Activated CD4-positive, alpha-beta T cell treated with anti-CD3 and anti-CD28 coated beads, Interleukin-2, amount 50 U/mL, for 16 hours (primary cell): Measurements from ENCODE around the gene PDCD1.
"Not testable (repeated sequence)": the region's sequence is repeated elsewhere in the genome, so short reads cannot be mapped to it uniquely, and the experiment has no call there.

Source experiments
- DNase-seq: peaks from one replicate; pipeline ENCODE4 v3.0.0-alpha.2; 2020

The PDCD1 gene

DNA sequence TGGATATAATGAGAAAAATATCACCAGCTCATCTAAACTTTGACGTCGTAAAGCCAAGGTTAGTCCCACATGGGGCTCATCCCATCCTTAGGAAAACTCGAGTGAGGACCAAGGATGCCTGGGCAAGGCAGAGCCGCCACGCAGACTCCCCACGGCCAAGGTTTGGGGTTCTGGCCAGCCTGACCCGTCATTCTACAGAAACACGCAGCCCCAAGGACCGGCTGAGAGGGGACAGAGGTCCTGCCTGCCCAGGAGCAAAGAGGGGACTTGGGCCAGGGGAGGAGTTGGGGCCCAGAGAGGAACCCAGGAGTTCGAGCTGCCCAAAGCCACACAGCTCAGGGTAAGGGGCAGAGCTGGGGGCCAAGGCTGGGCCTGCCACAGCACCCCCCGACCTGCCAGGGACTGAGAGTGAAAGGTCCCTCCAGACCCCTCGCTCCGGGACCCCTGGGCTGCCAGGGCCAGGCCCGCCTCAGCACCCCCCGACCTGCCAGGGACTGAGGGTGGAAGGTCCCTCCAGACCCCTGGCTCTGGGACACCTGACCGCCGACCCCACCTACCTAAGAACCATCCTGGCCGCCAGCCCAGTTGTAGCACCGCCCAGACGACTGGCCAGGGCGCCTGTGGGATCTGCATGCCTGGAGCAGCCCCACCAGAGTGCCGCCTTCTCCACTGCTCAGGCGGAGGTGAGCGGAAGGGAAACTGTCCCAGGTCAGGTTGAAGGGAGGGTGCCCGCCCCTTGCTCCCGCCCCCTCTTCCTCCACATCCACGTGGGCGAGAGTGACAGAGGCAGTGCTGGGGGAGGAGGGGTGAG is at the start of gene PDCD1:
TSS of gene PDCD1 (minus strand) at position 689 of the 811 bp plus-strand sequence. CDS start at position 633, 56 bp downstream.
- DNase-seq, result peak; percentile 84

DNA sequence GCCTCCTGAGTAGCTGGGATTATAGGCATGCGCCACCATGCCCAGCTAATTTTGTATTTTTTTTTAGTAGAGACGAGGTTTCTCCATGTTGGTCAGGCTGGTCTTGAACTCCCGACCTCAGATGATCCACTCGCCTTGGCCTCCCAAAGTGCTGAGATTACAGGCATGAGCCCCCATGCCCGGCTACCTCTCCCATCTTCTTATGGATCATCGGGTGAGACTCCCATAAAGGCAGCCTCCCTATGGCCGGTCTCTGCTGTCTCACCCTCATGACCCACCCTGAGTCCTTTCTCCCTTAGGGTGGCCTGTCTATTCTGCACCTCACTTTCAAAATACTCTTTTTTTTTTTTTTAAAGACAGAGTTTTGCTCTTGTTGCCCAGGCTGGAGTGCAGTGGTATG is 49.1 kb upstream of the PDCD1 start:
- not testable (repeated sequence) for DNase-seq

DNA sequence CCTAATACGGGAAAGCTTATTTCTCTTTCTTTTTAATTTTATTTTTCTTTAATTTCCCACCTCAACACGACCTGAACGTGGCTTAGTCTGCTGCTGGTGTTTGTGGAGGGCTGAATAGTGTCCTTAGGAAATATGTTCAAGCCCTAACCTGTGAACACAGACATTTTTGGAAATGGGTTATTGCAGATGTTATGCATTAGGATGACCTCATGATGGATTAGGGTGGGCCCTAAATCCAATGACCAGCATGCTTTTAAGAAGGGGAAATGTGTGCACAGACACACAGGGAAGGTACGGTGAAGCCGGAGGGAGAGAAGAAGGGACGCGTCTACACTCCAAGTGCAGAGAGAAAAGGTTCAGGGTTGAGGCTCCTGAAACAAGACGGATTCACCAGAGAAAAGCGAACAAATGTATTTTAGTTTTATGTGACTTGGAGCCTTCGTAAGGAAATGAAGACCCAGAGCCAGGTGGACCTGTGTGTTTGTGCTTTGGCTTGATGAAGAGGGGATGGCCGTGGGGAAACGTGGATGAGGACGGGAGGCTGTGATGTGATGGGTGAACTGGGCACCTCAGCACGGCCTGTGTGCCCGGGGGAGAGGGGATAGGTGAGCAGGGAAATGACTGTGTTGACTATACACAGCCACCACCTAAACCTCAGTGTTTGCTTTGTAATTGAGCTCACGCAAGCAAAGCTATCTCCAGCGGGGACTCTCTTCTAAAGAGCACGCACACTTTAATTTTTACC is 48.3 kb upstream of the PDCD1 start:
- no peak for DNase-seq

DNA sequence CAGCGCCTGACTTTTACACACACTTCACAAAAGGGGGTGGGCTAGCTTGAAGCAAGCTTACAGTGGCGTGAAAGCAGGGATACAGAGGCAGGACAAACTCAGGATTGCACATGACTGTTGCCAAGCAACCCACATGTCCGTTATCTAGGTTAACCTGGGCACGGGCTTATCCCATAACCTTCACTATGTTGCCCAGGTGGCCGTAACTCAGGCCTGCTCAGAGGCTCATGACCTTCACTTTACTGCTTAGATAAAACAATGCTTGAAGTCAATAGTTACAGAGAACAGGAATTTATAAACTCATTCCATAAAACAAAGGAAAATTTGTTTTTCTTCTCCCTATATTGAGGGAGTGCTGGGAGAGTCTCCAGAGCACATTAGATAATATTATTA is 47.7 kb upstream of the PDCD1 start:
- DNase-seq, result not testable (repeated sequence)

DNA sequence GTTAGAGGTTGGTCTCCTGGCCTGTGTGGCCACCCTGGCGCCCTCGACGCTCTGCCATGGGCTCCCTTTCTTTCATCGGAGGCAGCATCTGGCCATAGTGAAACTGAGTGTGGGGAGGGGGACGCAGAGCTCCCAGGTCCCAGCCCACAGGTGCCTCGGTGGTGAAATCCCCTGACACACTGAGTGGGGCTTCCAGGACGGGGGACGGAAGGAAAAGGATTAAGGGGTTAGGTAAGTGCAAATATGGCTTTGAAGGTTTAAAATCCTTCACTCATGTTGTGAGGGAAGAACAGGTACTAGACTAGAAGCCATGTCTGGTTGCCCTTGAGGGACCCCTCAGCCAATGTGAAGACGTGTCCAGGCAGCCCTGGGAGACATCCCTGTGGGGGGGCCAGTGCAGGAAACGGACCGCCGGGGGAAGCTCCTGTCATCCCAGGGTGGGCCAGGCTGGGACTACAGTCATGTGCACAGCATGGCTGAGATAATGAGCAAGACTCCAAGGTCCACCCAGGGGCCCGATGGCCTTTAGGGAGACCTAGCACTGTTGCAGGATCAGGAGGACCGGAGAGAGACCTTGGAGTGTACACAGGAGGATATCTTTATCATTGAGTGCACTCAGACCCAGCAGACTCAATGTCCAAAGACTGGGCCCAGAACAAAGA is 47.2 kb upstream of the PDCD1 start:
- no peak for DNase-seq

DNA sequence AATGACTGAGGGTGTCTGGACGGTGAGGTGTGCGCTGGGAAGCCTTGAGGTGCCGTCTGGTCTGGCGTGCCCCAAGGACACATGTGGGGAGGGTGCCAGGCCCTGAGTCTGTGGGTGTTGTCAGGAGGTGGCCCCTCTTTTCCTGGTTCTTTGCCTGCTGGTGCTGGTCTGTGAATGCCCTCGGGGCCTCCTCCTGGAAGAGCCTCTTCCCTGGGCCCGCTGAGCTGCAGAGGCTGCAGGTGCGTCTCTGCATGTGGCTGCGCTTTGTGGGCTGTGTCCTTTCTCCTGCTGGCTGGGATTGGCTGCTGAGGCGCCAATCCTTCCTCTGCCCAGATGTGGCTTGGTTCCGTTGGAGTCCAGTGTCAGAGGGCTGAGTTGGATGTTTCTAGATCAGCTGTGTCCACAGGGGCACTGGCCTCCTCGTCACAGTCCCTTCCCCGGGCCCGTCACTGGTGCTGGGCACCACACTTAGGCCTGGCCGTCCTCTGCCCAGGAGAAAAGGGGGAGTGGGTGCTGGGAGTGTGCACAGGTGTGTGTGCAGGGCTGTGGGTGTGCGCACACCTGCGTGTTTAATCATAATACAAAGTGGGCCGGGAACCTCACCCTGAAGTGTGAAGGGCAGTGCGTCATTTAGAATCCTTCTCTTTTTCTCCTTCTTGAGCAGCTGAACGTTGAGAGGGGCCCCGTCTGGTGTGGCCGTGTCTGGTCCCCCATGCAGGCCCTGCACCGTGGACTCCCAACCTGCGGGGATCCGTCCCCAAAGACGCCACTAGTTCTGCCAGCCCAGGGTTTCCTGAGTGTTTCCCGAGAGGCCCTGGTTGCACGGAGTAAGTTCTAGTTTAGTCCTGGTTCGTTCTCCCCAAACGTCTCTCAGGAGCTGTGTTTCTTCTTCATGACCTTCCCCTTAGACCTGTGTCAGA is 46.4 kb upstream of the PDCD1 start:
- DNase-seq, result no peak

DNA sequence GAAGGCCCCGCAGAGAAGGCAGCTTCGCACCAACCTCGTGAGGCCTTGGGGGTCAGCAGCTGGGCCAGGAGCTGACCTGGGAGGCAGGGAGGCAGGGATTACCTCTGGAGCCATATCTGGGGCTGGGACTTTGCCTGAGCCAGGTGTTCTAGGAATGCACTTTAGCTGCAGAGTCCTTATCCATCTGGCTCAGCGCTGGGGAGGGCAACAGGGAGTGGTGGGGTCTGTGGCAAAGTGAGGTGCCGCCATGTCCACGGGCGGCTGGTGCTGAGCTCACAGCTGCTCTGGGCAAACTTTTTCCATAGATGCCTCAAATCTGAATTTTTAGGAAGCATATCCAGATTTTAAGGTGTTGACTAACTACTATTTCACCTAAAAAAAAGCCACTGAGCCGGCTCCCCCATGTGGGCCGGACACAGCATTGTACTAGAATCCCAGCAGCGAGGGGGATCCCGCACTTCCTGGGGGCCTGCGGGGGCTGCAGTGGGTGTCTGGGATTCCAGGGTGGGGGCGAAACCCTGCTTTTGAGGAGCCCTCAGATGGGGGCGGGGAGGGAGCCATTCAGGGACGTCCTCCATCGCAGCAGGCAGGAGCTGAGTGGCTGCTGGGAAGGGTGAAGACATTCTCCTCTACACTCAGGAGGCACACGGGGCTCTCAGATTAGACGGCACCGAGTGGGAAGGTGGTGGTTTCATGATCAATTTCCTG is 45.5 kb upstream of the PDCD1 start:
- DNase-seq, result no peak

DNA sequence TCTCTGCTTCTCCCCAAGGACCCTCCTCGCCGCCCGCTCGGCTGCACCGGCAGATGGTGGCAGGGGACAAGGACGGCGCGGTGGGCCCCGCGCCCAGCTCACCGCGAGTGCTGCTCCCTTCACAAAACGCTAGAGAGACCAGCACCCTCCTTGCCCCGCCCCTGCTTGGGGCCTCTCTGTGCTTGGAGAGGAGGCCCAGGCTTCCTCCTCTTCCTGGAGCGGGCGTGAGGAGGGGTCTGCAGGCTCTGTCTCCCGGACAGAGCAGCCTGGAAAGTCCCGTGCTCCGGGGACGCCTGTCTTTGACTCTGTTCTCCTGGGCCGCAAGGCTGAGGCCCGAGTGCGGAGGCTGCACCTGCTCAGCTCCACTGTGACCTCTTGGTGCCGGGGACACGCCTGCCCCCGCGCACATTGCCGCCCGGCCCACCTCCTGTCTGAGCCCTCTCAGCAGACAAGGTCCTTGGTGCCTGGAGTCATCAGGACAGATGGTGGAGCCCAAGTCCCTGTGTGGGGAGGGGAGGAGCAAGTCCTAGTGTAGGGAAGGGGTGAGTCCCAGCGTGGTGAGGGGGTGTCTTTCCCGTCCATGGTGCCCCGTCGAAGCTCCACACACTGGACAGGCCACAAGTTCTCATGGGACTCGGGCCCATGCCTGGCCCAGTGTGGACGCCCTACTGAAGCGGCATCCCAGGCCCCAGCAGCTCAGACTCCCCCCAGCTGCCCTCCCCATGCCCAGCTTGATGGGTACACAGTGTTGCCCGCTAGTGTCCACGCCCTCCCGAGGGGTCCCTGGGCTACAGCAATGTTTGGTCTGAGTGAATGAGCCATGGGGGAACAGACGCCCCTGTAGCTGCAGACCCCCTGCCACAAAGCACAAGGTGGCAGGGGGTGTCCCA is 44.7 kb upstream of the PDCD1 start:
- DNase-seq, result no peak

DNA sequence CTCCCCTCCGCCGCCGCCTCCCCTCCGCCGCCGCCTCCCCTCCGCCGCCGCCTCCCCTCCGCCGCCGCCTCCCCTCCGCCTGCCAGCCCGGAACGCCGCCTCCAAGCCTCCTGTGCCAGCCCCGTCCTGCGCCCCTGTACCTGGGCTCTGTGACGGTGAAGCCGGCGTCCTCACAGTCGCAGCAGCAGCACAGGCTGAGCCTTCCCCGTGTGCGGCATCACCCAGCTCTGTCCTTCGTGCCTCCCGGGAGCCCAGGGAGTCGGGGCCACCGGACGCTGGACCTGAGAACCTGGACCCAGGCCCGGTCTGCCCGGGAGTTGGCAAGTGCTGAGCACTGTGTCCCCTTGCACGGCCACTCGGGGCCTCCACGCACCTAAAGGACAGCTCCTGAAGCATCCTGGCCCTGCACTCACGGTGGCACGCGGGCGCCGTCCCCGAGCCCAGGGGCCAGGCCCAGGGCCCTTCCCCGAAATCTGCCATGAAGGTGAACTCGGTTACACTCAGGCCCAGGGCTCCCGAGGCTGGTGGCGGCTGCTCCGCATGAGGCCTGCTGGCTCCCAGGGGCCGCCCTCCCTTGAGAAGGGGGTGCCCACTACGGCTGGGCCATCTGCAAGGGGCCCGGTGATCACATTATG is 43.8 kb upstream of the PDCD1 start:
- DNase-seq, result no peak

DNA sequence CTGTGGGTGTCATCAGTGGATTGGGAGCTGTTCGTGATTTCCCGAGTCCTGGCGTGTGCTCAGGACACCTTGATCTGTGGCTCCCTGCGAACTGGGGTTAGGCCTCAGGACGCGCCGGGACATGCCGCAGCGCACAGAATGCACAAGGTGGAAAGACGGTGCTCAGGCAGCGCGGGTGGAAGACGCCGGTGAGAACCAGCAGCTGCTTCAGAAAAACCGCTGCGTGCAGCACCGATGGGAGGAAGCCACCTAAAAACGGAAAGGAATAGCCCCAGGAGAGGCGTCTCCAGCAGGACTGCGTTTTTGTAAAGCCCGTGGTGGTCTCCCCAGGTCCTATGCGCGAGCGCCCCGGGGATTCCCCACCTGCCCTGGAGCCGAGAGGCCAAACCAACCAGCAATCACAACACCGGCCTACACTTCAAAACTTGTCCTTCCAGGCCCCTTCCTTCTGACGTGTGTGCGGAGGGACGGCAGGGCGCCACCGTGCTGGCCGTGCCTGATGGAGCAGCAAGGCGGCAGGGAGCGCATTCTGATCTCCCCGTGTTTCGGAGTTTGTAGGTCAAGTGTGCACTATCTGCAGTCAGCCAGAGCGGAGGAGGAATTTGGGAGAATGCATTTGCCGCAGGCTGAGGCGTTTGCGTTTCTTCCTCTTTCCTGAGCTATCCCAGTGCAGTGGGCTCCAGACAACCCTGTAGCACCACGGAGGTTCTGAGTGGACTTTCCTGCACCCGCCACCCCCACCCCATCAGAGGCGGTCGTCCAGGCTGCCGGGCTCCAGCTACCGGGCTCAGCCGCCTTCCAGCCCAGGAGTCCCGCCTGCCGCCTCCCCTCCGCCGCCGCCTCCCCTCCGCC is 43.0 kb upstream of the PDCD1 start:
- no peak for DNase-seq

DNA sequence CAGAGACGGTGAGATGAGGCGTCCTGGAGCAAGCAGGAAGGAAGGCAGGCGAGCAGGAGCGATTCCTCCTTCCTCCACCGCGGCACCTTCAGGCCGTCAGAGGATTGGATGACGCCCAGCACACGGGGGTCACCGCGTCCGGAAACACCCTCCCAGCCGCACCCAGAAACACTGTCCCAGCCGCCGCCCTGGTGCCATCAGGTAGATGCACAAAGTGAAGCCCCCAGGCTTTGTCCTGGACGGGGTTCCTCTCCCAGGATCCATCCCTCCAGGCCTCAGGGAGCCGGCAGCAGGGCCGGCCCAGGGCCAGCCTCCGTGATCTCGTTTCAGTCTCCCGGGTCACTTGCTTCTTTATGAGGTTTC is 42.3 kb upstream of the PDCD1 start:
- DNase-seq, result no peak

DNA sequence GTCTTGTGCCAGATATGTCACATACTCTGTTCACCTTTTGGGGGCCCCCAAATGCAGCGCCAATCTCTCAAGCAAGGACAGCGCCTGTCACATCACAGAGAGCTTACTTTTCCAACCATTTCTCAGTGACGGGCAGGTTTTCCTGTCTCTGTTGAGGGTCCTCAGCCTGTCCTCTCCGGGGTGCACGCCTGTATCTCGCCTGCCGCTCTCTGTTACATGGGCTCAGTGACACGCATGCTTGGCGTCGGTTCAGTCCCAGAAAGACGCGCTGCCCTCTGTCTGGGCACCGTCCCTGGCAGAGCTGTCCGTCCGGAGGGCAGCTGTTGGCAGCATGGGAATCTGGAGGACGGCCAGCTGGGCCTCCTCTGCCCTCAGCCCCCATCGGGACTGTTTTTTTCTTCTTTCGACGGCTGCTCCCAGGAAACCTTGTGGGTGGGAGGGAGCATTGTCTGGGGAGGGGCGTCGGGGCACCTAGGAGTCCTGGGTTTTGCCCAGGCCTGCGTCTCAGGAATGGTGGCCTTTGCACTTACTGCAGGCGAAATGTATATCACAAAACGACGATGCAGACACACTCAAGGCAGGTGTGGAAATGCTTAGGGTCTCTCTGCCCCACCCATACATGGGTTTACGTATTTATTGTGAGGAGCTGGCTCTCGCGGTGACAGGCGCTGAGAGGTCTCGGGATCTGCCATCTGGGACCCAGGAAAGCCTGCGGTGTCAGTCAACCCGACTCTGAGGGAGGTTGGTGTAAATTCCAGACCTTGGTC is 41.7 kb upstream of the PDCD1 start:
- DNase-seq, result no peak

DNA sequence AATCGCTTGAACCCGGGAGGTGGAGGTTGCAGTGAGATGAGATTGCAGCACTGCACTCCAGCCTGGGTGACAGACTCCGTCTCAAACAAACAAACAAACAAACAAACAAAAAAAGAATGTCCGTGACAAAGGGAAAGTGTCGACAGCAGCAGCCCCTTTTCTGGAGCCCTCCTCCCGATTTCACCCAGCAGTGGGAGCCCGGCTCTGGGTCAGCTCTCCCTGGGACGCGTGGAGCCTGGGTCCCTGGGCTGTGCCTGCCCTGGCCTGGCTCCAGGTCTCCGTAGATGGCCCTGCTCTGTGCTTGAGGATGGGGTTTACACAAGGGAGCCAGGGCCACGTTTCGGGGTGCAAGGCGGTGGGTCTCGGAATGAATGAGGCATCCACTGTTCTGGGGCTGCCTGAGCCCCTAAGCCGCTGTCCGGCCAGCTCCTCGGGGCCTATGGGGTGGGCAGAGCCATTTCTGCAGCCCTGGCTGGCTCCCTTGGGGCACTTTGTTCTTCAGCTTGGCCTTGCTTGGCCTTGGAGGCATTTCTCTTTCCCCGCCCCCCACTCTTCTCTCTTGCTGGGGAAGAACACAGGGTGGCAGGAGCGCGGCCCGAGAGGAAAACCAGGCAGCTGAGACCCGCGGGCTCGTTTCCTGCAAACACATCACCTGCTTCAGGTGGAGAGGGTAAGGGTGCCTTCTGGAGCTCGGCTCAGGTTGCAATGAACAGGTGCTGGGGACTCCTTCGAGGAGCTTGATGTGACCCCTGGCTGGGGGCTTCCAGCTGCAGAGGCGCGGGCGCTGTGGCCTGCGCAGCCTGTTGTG is 40.0 kb upstream of the PDCD1 start:
- no peak for DNase-seq

DNA sequence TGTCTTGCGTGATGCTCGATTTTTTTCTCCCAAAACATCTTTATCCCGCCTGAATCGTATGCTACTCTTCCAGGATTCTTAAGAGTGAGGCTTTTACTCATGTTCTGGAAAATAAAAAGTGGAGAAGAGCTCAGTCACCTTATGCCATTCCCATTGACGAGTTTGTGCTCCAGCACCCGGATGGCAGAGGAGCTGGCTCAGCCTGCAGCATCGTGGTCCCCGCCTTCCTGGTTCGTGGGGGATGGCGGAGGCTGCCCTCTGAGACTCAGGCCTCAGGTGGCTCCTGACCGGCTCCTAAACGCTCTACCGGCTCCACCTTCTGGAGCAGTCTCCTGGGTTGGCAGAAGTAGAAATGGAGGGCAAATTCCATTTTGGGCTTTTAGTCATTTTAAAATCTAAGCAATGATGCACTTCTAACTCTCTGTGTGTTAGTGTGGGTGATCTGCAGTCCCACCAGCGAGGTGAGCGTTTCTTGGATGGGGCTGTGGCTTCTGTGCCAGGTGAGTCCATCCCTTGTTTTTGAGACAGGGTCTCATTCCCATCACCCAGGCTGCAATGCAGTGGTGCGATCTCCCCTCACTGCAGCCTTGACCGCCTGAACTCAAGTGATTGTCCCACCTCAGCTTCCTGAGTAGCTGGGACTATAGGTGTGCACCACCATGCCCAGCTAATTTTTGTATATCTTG is 38.7 kb upstream of the PDCD1 start:
- DNase-seq, result no peak

DNA sequence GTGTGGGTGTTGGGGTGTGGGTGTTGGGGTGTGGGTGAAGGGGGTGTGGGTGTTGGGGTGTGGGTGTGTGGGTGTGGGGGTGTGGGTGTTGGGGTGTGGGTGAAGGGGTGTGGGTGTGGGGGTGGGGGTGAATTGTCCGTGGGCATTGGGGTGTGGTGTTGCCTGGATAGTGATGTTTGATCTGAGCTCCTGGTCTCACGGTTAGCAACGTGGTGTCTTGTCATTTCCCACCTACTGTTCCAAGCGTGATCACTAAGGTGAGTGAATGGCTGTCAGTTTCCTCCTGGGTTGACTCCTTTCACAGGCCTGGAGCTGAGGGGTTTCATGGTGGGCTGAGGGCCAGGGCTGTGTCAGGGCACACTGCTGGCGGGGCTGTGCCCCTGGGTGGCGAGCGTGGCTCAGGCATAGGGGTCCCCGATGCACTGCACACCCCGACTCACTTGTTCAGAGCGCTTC is 38.1 kb upstream of the PDCD1 start:
- no peak for DNase-seq

DNA sequence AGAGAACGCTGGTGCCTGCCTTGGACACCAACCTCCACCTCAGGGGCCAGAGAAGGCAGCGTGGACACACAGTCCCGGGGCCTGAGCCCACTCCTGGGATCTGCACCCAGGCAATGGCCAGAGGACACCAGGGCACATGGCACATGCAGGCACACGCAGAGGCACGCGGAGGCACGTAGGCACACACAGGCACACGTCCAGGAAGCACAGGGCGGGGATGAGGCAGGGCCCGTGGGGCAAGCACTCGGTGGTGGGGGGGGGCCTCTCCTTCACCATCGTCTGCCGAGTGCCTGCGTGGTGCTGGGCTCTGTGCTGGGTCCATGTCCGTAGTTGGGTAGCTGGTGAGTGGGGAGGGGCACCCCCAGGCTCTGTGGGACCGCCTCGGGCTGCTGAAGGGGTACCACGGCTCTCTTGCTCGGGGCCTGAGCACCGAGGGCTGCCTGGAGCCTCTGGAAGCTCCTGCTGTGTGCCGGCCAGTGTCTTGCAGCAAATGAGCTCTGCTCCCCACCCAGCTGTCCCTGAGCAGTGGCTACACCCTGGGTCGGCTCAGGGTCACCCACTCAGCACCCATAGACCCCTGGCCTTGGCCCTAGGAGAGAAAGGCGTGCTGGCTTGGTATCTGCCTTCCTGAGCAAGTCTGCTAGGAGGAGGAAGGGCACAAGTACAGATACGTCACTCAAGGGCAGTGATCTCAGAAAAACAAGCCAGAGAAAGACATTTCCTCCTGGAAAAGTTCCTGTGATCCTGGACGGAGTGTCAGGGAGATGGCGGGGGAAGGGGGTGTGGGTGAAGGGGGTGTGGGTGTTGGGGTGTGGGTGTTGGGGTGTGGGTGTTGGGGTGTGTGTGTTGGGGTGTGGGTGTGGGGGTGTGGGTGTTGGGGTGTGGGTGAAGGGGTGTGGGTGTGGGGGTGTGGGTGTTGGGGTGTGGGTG is 37.3 kb upstream of the PDCD1 start:
- DNase-seq, result no peak
